ACHN (cell line): ENCODE results near the gene TMEM145.

ENCODE experiments used
- DNase-seq: peaks from one replicate; pipeline ENCODE4 v3.0.0-alpha.2; 2015
- in situ Hi-C: cut with HindIII; loops from 2 replicates; pipeline ENCODE4 v1.10.0; 2017; ENCODE audit warnings: low sequenced_read_pairs, low pct_ligation_motif_present, low pct_unique_long_range_greater_than_20kb

The TMEM145 gene

GRCh38 chr19:42286349-42287016 is 26.6 kb upstream of the TMEM145 start:
- DNase-seq: no peak
- in situ Hi-C loops: no loop called here

GRCh38 chr19:42287017-42287826 is 25.9 kb upstream of the TMEM145 start:
- in situ Hi-C loops: no loop called here
- no peak for DNase-seq

GRCh38 chr19:42287827-42288107 is 25.3 kb upstream of the TMEM145 start:
- in situ Hi-C loops: no loop called here
- DNase-seq: no peak

GRCh38 chr19:42288387-42288786 is 24.7 kb upstream of the TMEM145 start:
- in situ Hi-C loops: no loop called here
- DNase-seq: no peak

GRCh38 chr19:42288881-42289555 is 24.1 kb upstream of the TMEM145 start:
- DNase-seq: no peak
- in situ Hi-C loops: no loop called here

- in situ Hi-C loops: no loop called here
- DNase-seq: no peak
These were observed 23.5 kb upstream of the TMEM145 start for GRCh38 chr19:42289556-42290041.

GRCh38 chr19:42290136-42290522 is 23.0 kb upstream of the TMEM145 start:
- no peak for DNase-seq
- in situ Hi-C loops: no loop called here

- in situ Hi-C loops: no loop called here
- peak; percentile 34 for DNase-seq
These were observed 22.3 kb upstream of the TMEM145 start for GRCh38 chr19:42290523-42291434.

- DNase-seq: no peak
- in situ Hi-C loops: no loop called here
These were observed 21.7 kb upstream of the TMEM145 start for GRCh38 chr19:42291435-42291810.

- DNase-seq: no peak
- in situ Hi-C loops: no loop called here
These were observed 20.8 kb upstream of the TMEM145 start for GRCh38 chr19:42292042-42292960.

GRCh38 chr19:42292963-42293362 is 20.1 kb upstream of the TMEM145 start:
- in situ Hi-C loops: no loop called here
- DNase-seq: no peak

- in situ Hi-C loops: no loop called here
- no peak for DNase-seq
These were observed 19.6 kb upstream of the TMEM145 start for GRCh38 chr19:42293540-42293939.

- in situ Hi-C loops: no loop called here
- no peak for DNase-seq
These were observed 19.2 kb upstream of the TMEM145 start for GRCh38 chr19:42293948-42294347.

GRCh38 chr19:42294471-42295137 is 18.5 kb upstream of the TMEM145 start:
- in situ Hi-C loops: no loop called here
- no peak for DNase-seq

- DNase-seq: no peak
- in situ Hi-C loops: no loop called here
These were observed 17.8 kb upstream of the TMEM145 start for GRCh38 chr19:42295342-42295741.

GRCh38 chr19:42295831-42296525 is 17.1 kb upstream of the TMEM145 start:
- peak; percentile 65 for DNase-seq
- in situ Hi-C loops: no loop called here

GRCh38 chr19:42297039-42297438 is 16.1 kb upstream of the TMEM145 start:
- in situ Hi-C loops: no loop called here
- DNase-seq: no peak
